ENCODE results near the gene NFKBIL1.
A peak's percentile ranks its signal among the peaks of the same experiment; 100 is the strongest.
"Not testable (repeated sequence)": the region's sequence is repeated elsewhere in the genome, so short reads cannot be mapped to it uniquely, and the experiment has no call there.

The NFKBIL1 gene

GRCh38 chr6:31588871-31589650, 41.7 kb downstream of the NFKBIL1 start:
- peak; percentile 27; the same call in 2 of the 3 replicates for ATAC-seq
- TF ChIP-seq PATZ1 (CRISPR knock-in tag; IDR thresholded peaks at IDR 0.05; ENCODE audit: borderline replicate concordance) (no peak), ZNF70 (CRISPR knock-in tag; IDR thresholded peaks at IDR 0.05) (no peak), POU6F1 (CRISPR knock-in tag; IDR thresholded peaks at IDR 0.05; ENCODE audit: borderline replicate concordance, low read depth) (no peak), TOX (CRISPR knock-in tag; IDR thresholded peaks at IDR 0.05; ENCODE audit: borderline replicate concordance) (no peak), OSR1 (CRISPR knock-in tag; IDR thresholded peaks at IDR 0.05) (no peak), ZNF8 (CRISPR knock-in tag; IDR thresholded peaks at IDR 0.05) (no peak), GLIS3 (CRISPR knock-in tag; IDR thresholded peaks at IDR 0.05) (no peak), ZC3H10 (CRISPR knock-in tag; IDR thresholded peaks at IDR 0.05) (no peak), RARB (CRISPR knock-in tag; IDR thresholded peaks at IDR 0.05) (no peak), TSHZ2 (CRISPR knock-in tag; IDR thresholded peaks at IDR 0.05) (no peak), ZFP3 (CRISPR knock-in tag; IDR thresholded peaks at IDR 0.05) (no peak), CSRNP3 (CRISPR knock-in tag; IDR thresholded peaks at IDR 0.05) (no peak), CSDC2 (CRISPR knock-in tag; IDR thresholded peaks at IDR 0.05) (no peak), ZNF565 (CRISPR knock-in tag; conservative IDR thresholded peaks at IDR 0.05; ENCODE audit: low read depth) (no peak), ZFP30 (CRISPR knock-in tag; IDR thresholded peaks at IDR 0.05) (no peak), SNAI2 (CRISPR knock-in tag; IDR thresholded peaks at IDR 0.05) (no peak), ESRRG (CRISPR knock-in tag; IDR thresholded peaks at IDR 0.05) (no peak), ARNTL (CRISPR knock-in tag; IDR thresholded peaks at IDR 0.05; ENCODE audit: borderline replicate concordance, low read depth) (no peak)

GRCh38 chr6:31590691-31591090, 43.3 kb downstream of the NFKBIL1 start:
- ATAC-seq: not testable (repeated sequence)

- ATAC-seq: no peak
- no peak for TF ChIP-seq ZNF8 (CRISPR knock-in tag; IDR thresholded peaks at IDR 0.05)
- TF ChIP-seq BACH2 (CRISPR knock-in tag; IDR thresholded peaks at IDR 0.05; ENCODE audit: borderline replicate concordance): no peak
- no peak for TF ChIP-seq ZNF70 (CRISPR knock-in tag; IDR thresholded peaks at IDR 0.05)
- no peak for TF ChIP-seq CREB5 (CRISPR knock-in tag; IDR thresholded peaks at IDR 0.05; ENCODE audit: low read depth)
- TF ChIP-seq PPARA (CRISPR knock-in tag; IDR thresholded peaks at IDR 0.05; ENCODE audit: borderline replicate concordance): no peak
- no peak for TF ChIP-seq ZNF565 (CRISPR knock-in tag; conservative IDR thresholded peaks at IDR 0.05; ENCODE audit: low read depth)
- TF ChIP-seq CSDC2 (CRISPR knock-in tag; IDR thresholded peaks at IDR 0.05): no peak
- no peak for TF ChIP-seq ISL1 (CRISPR knock-in tag; IDR thresholded peaks at IDR 0.05)
Measured at GRCh38 chr6:31592396-31592771, 45.0 kb downstream of the NFKBIL1 start.

Data from SK-N-SH treated with all-trans-retinoic acid at 6 μM for 48 hours (cell line).